Keratinocyte (primary cell): ENCODE results near the gene PCARE. TPM values are rescaled to one million over a fixed set of nuclear protein-coding genes. Genes with fewer than 3 reads are reported as not detected.

ENCODE experiments used
- DNase-seq: peaks from one replicate; pipeline ENCODE4 v3.0.0-alpha.2; 2011; ENCODE audit warnings: low read depth, missing footprints, low spot score
- FAIRE-seq: peaks from 2 replicates; lab custom pipeline; 2011; peaks lifted over from hg19 to GRCh38; lab: Jason Lieb, UNC
- H2AFZ ChIP-seq: 2 replicates; pipeline ENCODE4 v1.6.0; 2012; ENCODE audit warnings: low read length, control low read depth, inconsistent platforms; ENCODE audit not compliant: control insufficient read depth
- H3K27ac ChIP-seq: 2 replicates; pipeline ENCODE4 v1.5.1; 2011; ENCODE audit warnings: low read length; ENCODE audit not compliant: control insufficient read depth, insufficient read depth
- H3K27me3 ChIP-seq: 3 replicates; pipeline ENCODE4 v1.6.0; 2011; ENCODE audit warnings: low read length; ENCODE audit not compliant: control insufficient read depth, insufficient read depth; ENCODE audit errors: extremely low read depth
- H3K36me3 ChIP-seq, 2 experiments: 2 replicates in 1 of 2; 3 replicates in 1 of 2; pipeline ENCODE4 v1.5.1; 2011; ENCODE audit warnings: low read length in 2 of 2, mild to moderate bottlenecking in 1 of 2; ENCODE audit not compliant: control insufficient read depth in 2 of 2, insufficient read depth in 2 of 2; ENCODE audit errors: extremely low read depth in 1 of 2
- H3K4me1 ChIP-seq: 3 replicates; pipeline ENCODE4 v1.5.1; 2011; ENCODE audit warnings: low read length; ENCODE audit not compliant: control insufficient read depth, insufficient read depth; ENCODE audit errors: extremely low read depth
- H3K4me2 ChIP-seq: 3 replicates; pipeline ENCODE4 v1.6.0; 2011; ENCODE audit warnings: low read depth, low read length; ENCODE audit not compliant: control insufficient read depth, insufficient read depth; ENCODE audit errors: extremely low read depth
- H3K4me3 ChIP-seq, 3 experiments: fragments of 200-600 bp in 1 of 3; sonication (generic) in 1 of 3; 2 replicates in 2 of 3; 3 replicates in 1 of 3; pipeline ENCODE4 v1.5.1; 2011 to 2016; ENCODE audit warnings: low read length in 3 of 3, mild to moderate bottlenecking in 3 of 3, control low read depth in 2 of 3, inconsistent platforms in 1 of 3, low read depth in 1 of 3, mixed read lengths in 1 of 3, mixed run types in 1 of 3, moderate library complexity in 1 of 3; ENCODE audit not compliant: control insufficient read depth in 2 of 3, insufficient read depth in 2 of 3; ENCODE audit errors: extremely low read depth in 1 of 3
- H3K79me2 ChIP-seq: 2 replicates; pipeline ENCODE4 v1.6.0; 2012; ENCODE audit warnings: low read length; ENCODE audit not compliant: control insufficient read depth, insufficient read depth
- H3K9ac ChIP-seq: 3 replicates; pipeline ENCODE4 v1.6.0; 2011; ENCODE audit warnings: low read length; ENCODE audit not compliant: control insufficient read depth, insufficient read depth; ENCODE audit errors: extremely low read depth
- H3K9me1 ChIP-seq: 3 replicates; pipeline ENCODE4 v1.6.0; 2011; ENCODE audit warnings: low read length; ENCODE audit not compliant: control insufficient read depth, insufficient read depth; ENCODE audit errors: extremely low read depth
- H3K9me3 ChIP-seq: 2 replicates; pipeline ENCODE4 v1.5.1; 2012; ENCODE audit warnings: low read depth, low read length; ENCODE audit not compliant: control insufficient read depth
- H4K20me1 ChIP-seq: 3 replicates; pipeline ENCODE4 v1.6.0; 2011; ENCODE audit warnings: low read length; ENCODE audit not compliant: control insufficient read depth, insufficient read depth; ENCODE audit errors: extremely low read depth
- CTCF ChIP-seq, 3 experiments: IDR thresholded peaks in 1 of 3; conservative IDR thresholded peaks in 1 of 3; optimal IDR thresholded peaks in 1 of 3; 2 replicates in 2 of 3; 3 replicates in 1 of 3; pipeline versions ENCODE3 to v1.5.1; 2011; ENCODE audit warnings: low read length in 3 of 3, mild to moderate bottlenecking in 3 of 3, moderate library complexity in 2 of 3, control low read depth in 1 of 3, inconsistent platforms in 1 of 3; ENCODE audit not compliant: insufficient read depth in 2 of 3; ENCODE audit errors: extremely low read depth in 1 of 3
- EZH2 ChIP-seq: IDR thresholded peaks from one replicate; pipeline ENCODE4 v1.6.1; 2012; ENCODE audit warnings: inconsistent platforms, mild to moderate bottlenecking, low read length, moderate library complexity
- dilution Hi-C: fragments of 300-500 bp; cut with MboI; formaldehyde crosslinking; loops from one replicate; pipeline ENCODE4 v1.7.0; 2020; ENCODE audit warnings: low sequenced_read_pairs; ENCODE audit not compliant: extremely low pct_ligation_motif_present
- polyA plus RNA-seq, 5 experiments: library from polyadenylated mRNA; depleted of rRNA in 3 of 5; stranded (reverse) in 3 of 5; stranded (forward) in 1 of 5; unstranded in 1 of 5; fragments of >200 nt; gene quantifications; 1 replicate in 1 of 5; 2 replicates in 3 of 5; 3 replicates in 1 of 5; pipeline versions ENCODE4 v1.2.1 to v1.2.3, GENCODE V29; 2011 to 2012; ENCODE audit warnings: missing spikeins in 2 of 5, low read depth in 1 of 5, low replicate concordance in 1 of 5

PCARE gene
- polyA plus RNA-seq, 1 donor (not counting 4 experiments of a cell fraction or from before 2014, with no cell fraction given): not detected

DNA sequence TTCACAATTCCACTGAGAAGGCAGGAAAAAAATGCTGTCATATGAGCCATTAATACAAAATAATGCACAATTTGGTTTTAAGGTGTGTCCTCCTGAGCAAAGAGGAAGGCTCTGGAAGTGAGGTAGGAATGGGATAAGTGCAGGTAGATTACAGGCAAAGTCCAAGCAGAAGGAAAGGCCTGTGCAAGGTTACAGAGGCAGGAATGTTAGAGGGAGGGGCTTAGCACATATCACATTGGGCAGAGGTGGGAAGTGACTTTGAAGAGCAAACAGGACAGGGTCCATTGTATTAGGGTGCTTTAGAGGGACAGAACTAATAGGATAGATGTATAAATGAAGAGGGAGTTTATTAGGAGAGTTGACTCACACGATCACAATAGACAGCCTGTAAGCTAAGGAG is 26.2 kb upstream of the PCARE start:
- DNase-seq (no peak), FAIRE-seq (no peak)
- no peak overlapping the region for H2AFZ ChIP-seq
- TF ChIP-seq CTCF (optimal IDR thresholded peaks at IDR 0.05 in 1 of 3, IDR thresholded peaks at IDR 0.05 in 1 of 3, conservative IDR thresholded peaks at IDR 0.05 in 1 of 3; ENCODE audit: extremely low read depth in 1 of 3, insufficient read depth in 2 of 3, low read length in 3 of 3) (no peak), EZH2 (no peak)
- H3K4me2 ChIP-seq: no peak overlapping the region
- no peak overlapping the region for H3K9ac ChIP-seq
- no peaks in the 10 kb centered on the region for H3K9me3 ChIP-seq
- no peak overlapping the region for H3K27ac ChIP-seq
- H3K79me2 ChIP-seq: no peaks in the 10 kb centered on the region
- H3K9me1 ChIP-seq: no peaks in the 10 kb centered on the region
- no peaks in the 10 kb centered on the region for H3K36me3 ChIP-seq
- no peak overlapping the region for H3K4me3 ChIP-seq
- no peaks in the 10 kb centered on the region for H4K20me1 ChIP-seq
- H3K4me1 ChIP-seq: no peaks in the 10 kb centered on the region
- dilution Hi-C loops: no loop called here
- H3K27me3 ChIP-seq: no peaks in the 10 kb centered on the region

GRCh38 chr2:29097569-29097968 is 23.2 kb upstream of the PCARE start:
- Histone ChIP-seq H3K9ac (no peak overlapping the region), H3K4me3 (no peak overlapping the region), H3K9me3 (no peaks in the 10 kb centered on the region), H3K79me2 (no peaks in the 10 kb centered on the region), H4K20me1 (no peaks in the 10 kb centered on the region), H3K4me2 (no peak overlapping the region), H2AFZ (no peak overlapping the region), H3K4me1 (no peaks in the 10 kb centered on the region), H3K27me3 (no peaks in the 10 kb centered on the region), H3K9me1 (no peaks in the 10 kb centered on the region), H3K36me3 (no peaks in the 10 kb centered on the region), H3K27ac (no peak overlapping the region)
- FAIRE-seq (no peak), DNase-seq (no peak)
- TF ChIP-seq EZH2 (no peak), CTCF (optimal IDR thresholded peaks at IDR 0.05 in 1 of 3, IDR thresholded peaks at IDR 0.05 in 1 of 3, conservative IDR thresholded peaks at IDR 0.05 in 1 of 3; ENCODE audit: extremely low read depth in 1 of 3, insufficient read depth in 2 of 3, low read length in 3 of 3) (no peak)
- dilution Hi-C loops: no loop called here
